ENCODE measurements around the gene RNF223.

- TF ChIP-seq CTCF (IDR thresholded peaks at IDR 0.05) (no peak), POLR2A (IDR thresholded peaks at IDR 0.05) (no peak)
These were observed 32.2 kb downstream of the RNF223 start for GRCh38 chr1:1041873-1042272.
